GM10248 (cell line): ENCODE data around the gene MEPE.

Experiments
- CTCF ChIA-PET: fragments of 300-600 bp; sonication (Branson Sonifier 250); formaldehyde crosslinking; extraction: SDS; loops from one replicate; lab custom pipeline; 2021; ENCODE audit warnings: antibody characterized with exemption; lab: Yijun Ruan, JAX
- POLR2A ChIA-PET: fragments of 350-650 bp; sonication (Branson Sonifier 250); formaldehyde crosslinking; extraction: SDS; loops from one replicate; lab custom pipeline; 2020; ENCODE audit warnings: antibody characterized with exemption; lab: Yijun Ruan, JAX
- DNase-seq: peaks from one replicate; pipeline ENCODE4 v3.0.0; 2012; ENCODE audit errors: extremely low spot score
- TF ChIP-seq, protein P1 (sequence below): IDR thresholded peaks from 2 replicates; pipeline ENCODE4 v1.5.1; 2012; ENCODE audit warnings: mild to moderate bottlenecking, low read depth; ENCODE audit errors: extremely low read depth, missing control alignments, control extremely low read depth

The MEPE gene

DNA sequence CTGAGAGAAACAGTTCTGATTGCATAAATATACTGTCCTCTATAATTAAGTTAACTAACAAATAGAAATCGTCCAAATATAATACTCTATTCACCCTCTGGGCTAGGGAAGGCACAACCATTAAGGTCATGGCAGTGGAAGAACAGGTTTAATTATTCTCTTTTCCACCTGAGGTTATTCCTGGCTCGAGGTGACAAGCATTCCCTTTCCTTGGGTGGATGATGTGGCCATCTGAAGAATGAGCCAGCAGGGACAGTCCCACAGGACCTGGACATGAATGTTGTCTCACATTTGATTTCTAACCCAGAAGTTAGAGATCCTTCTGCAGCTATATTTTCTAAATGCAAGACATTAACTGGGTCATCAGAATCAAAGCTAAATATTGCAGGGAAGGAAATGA, 27.9 kb upstream of the MEPE start:
- TF ChIP-seq, protein P1, sequence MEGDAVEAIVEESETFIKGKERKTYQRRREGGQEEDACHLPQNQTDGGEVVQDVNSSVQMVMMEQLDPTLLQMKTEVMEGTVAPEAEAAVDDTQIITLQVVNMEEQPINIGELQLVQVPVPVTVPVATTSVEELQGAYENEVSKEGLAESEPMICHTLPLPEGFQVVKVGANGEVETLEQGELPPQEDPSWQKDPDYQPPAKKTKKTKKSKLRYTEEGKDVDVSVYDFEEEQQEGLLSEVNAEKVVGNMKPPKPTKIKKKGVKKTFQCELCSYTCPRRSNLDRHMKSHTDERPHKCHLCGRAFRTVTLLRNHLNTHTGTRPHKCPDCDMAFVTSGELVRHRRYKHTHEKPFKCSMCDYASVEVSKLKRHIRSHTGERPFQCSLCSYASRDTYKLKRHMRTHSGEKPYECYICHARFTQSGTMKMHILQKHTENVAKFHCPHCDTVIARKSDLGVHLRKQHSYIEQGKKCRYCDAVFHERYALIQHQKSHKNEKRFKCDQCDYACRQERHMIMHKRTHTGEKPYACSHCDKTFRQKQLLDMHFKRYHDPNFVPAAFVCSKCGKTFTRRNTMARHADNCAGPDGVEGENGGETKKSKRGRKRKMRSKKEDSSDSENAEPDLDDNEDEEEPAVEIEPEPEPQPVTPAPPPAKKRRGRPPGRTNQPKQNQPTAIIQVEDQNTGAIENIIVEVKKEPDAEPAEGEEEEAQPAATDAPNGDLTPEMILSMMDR = no peak
- ChIA-PET POLR2A (no interaction called here), CTCF (interaction anchor here (1.0 kb wide), 1 partner anchor 16 kb away, joined by 4 read pairs; no protein-coding TSS in a partner anchor)
- no peak for DNase-seq

DNA sequence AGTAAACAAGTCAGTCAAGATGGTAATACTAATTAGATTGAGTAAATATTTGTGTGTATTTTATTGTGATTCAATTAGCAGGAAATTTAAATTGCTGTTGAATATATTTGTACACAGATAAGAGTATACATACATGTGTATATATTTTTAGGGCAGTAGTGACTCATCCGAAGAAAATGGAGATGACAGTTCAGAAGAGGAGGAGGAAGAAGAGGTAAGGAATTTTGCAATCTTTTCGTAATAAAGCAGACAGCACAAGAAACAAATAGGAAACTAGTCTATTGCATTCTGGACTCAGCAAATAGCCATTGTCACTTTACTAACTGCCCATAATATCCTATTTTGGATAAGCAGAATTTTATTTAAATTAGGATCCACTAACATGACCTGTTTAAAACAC, 26.8 kb upstream of the MEPE start:
- TF ChIP-seq, protein P1 = no peak
- DNase-seq = no peak
- ChIA-PET POLR2A (no interaction called here), CTCF (no interaction called here)

DNA sequence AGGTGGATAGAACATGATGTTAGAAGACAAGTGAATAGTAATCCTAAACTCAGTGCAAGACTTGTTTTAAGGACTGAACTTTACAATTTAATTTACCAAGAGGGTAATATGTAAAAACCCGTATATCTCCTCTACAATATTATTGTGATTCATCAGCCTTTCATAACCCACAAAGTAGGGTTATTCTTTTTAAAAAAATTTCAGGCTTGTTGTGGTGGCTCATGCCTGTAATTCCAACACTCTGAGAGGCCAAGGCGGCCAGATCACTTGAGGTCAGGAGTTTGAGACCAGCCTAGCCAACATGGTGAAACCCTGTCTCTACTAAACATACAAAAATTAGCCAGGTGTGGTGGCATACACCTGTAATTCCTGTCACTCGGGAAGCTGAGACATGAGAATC, 26.2 kb upstream of the MEPE start:
- DNase-seq = no peak
- CTCF ChIA-PET = no interaction called here
- POLR2A ChIA-PET = no interaction called here
- TF ChIP-seq, protein P1 = no peak

DNA sequence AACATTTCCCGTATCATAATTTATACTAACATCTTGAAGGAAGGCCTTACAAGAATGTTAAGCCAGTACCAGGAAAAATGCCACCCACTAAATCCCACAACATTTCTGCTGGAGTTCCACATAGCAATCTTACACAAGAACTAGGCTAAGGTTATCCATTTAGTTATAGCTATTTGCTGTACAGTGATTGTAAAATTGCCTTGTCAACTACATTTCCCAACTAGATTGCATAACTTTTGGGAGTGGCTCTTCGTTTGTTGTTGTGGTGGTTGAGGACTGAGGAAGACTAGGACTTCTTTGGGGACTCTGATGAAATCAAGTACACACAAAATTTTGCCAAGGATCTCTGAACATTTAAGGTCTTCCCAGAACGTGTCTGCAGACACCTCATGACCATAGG, 25.4 kb upstream of the MEPE start:
- ChIA-PET POLR2A (no interaction called here), CTCF (no interaction called here)
- no peak for DNase-seq
- TF ChIP-seq, protein P1 = no peak

DNA sequence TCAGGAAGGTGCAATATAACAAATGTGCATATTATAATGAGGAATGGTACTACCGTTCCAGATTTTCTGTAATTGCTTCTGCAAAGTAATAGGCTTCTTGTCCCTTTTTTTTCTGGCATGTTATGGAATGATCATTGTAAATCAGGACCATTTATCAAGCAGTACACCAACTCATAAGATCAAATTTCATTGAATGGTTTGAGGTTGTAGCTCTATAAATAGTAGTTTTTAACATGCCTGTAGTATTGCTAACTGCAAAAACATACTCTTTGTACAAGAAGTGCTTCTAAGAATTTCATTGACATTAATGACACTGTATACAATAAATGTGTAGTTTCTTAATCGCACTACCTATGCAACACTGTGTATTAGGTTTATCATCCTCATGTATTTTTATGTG, 20.8 kb upstream of the MEPE start:
- CTCF ChIA-PET = no interaction called here
- TF ChIP-seq, protein P1 = no peak

DNA sequence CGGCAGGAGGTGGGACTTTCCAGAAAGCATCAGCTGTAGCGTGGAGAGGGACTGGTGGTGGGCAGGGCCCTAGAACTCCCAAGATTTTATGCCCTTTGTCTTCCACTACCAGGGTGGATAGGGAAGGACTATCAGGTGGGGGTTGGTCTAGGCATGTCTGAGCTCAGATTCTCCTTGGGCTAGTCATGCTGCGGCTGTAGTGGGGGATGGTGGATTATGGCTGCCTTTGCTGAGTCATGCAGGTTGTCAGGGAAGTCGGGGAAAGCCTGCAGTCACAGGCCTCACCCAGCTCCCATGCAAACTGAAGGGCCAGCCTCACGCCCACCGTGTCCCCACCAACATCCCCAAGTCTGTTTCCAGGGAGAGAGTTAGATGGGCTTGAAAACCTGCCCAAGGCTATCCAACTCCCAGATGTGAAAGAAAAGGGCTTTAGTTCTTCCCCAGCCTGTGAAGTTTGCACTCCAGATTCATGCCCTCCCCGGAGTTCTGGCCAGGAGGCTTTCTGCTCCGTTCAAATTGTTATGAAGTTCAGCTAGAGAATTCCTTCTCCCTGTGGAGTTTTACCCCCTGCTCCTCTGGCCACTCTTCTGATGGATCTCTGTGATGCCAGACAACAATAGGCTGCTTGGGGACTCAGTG, 13.4 kb upstream of the MEPE start:
- POLR2A ChIA-PET = no interaction called here
- CTCF ChIA-PET = interaction anchor here (1.2 to 1.4 kb wide), 2 partner anchors 11 to 29 kb away, joined by 3 to 5 read pairs; no protein-coding TSS in a partner anchor
- DNase-seq = no peak
- TF ChIP-seq, protein P1 = no peak

More for the DNA sequence above, 20.8 kb upstream of the MEPE start:
- POLR2A ChIA-PET = no interaction called here
- DNase-seq = no peak

DNA sequence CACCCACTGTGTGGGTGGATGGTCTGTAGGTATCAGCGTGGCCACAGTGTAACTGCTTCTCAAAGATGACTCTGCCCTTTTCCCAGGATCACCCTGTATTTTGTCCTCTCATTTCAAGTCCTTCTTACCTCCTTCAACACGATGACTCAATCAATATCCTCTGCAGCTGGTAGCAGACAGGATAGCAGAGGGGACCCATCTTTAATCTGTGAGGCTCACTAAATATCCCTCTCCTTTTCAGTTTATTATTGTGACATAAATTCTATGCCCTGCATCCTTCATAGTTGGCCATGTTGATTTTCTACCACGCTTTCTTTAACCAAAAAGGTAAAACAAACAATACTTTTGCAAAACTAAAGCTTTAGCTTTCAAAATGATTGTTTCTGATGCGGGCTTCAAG, 9.6 kb upstream of the MEPE start:
- ChIA-PET CTCF (no interaction called here), POLR2A (no interaction called here)
- TF ChIP-seq, protein P1 = no peak
- DNase-seq = no peak
